SK-N-MC (cell line): ENCODE results near the gene HS2ST1.

Experiments
- DNase-seq: peaks from one replicate; pipeline ENCODE4 v3.0.0-alpha.2; 2011; ENCODE audit warnings: low read depth, low spot score
- H3K27ac ChIP-seq: fragments of 200-600 bp; sonication (generic); 2 replicates; pipeline ENCODE4 v1.5.1; 2016; ENCODE audit warnings: mixed run types
- H3K36me3 ChIP-seq: fragments of 200-600 bp; sonication (generic); 2 replicates; pipeline ENCODE4 v1.6.1; 2017; ENCODE audit warnings: antibody characterized with exemption, low read length, mixed read lengths; ENCODE audit not compliant: insufficient read depth
- H3K4me3 ChIP-seq: fragments of 200-600 bp; sonication (generic); 2 replicates; pipeline ENCODE4 v1.5.1; 2016
- H3K9ac ChIP-seq: fragments of 200-600 bp; sonication (generic); 2 replicates; pipeline ENCODE4 v1.8.0; 2017; ENCODE audit warnings: mixed run types, mixed read lengths; ENCODE audit not compliant: insufficient read length
- H3K9me3 ChIP-seq: fragments of 200-600 bp; sonication (generic); 2 replicates; pipeline ENCODE4 v1.6.1; 2017; ENCODE audit warnings: low read depth, mild to moderate bottlenecking, antibody characterized with exemption, low read length, moderate library complexity, mixed read lengths
- EZH2 ChIP-seq: fragments of 200-600 bp; sonication (generic); IDR thresholded peaks from one replicate; pipeline ENCODE4 v1.6.1; 2017; ENCODE audit warnings: antibody characterized with exemption
- FOXP2 ChIP-seq: optimal IDR thresholded peaks from 2 replicates; pipeline ENCODE3; 2011; ENCODE audit warnings: mild to moderate bottlenecking, moderate library complexity; ENCODE audit not compliant: insufficient read depth; ENCODE audit errors: extremely low read length, control extremely low read depth
- POLR2AphosphoS5 ChIP-seq: IDR thresholded peaks from 2 replicates; pipeline ENCODE4 v1.6.1; 2012; ENCODE audit warnings: mild to moderate bottlenecking, low read depth, low read length, borderline replicate concordance

HS2ST1 gene

DNA sequence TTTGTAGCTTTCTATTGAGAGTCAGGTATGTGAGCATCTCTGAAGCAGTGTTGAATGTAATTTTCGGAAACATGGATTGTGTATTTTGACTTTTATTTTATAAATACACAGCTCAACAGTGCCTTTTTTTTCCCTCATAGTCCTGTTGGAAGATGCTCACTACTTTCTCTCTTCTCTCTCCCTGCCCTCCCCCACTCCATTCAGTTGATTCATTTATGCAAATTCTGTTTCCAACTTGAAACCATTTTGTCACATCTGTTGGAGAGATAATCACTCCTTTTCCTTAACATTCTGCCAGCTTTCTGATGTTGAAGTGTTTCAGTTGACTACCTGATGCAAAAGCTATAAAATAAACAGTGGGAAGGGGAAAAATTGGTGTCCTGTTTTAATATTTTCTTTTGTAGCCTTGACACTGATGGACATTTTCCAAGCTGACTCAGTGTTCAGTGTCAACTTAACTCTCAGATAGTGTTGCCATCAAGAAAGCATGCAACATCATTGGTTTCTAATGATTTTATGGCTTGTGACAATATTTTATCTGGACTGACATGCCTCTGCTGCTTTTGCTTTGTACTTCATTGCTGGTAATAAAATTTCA, 194.5 kb downstream of the HS2ST1 start:
- no peaks in the 10 kb centered on the region for H3K36me3 ChIP-seq
- H3K27ac ChIP-seq = no peak overlapping the region
- TF ChIP-seq EZH2 (no peak), FOXP2 (no peak), POLR2AphosphoS5 (no peak)

GRCh38 chr1:87111659-87112371, 197.4 kb downstream of the HS2ST1 start:
- Histone ChIP-seq H3K9ac (no peak overlapping the region), H3K27ac (0 out of 2 replicates have a peak overlapping the region, but pooled peaks have one; percentile 38), H3K36me3 (no peaks in the 10 kb centered on the region), H3K9me3 (no peaks in the 10 kb centered on the region), H3K4me3 (no peak overlapping the region)
- DNase-seq = no peak
- TF ChIP-seq POLR2AphosphoS5 (no peak), EZH2 (no peak), FOXP2 (no peak)

More for the DNA sequence above, 194.5 kb downstream of the HS2ST1 start:
- H3K9me3 ChIP-seq = no peaks in the 10 kb centered on the region
- H3K4me3 ChIP-seq = no peak overlapping the region
- no peak for DNase-seq
- H3K9ac ChIP-seq = no peak overlapping the region

GRCh38 chr1:87113313-87113712, 198.9 kb downstream of the HS2ST1 start:
- no peaks in the 10 kb centered on the region for H3K9me3 ChIP-seq
- no peak overlapping the region for H3K27ac ChIP-seq
- no peak overlapping the region for H3K9ac ChIP-seq
- H3K36me3 ChIP-seq = no peaks in the 10 kb centered on the region
- DNase-seq = no peak
- TF ChIP-seq EZH2 = no peak
- no peak for TF ChIP-seq FOXP2
- no peak for TF ChIP-seq POLR2AphosphoS5
- H3K4me3 ChIP-seq = no peak overlapping the region

- Histone ChIP-seq H3K27ac (no peak overlapping the region), H3K9ac (no peak overlapping the region), H3K4me3 (no peak overlapping the region), H3K36me3 (no peaks in the 10 kb centered on the region), H3K9me3 (no peaks in the 10 kb centered on the region)
- DNase-seq = no peak
- TF ChIP-seq POLR2AphosphoS5 (no peak), EZH2 (no peak)
These were observed 201.0 kb downstream of the HS2ST1 start for GRCh38 chr1:87115317-87115890.

DNA sequence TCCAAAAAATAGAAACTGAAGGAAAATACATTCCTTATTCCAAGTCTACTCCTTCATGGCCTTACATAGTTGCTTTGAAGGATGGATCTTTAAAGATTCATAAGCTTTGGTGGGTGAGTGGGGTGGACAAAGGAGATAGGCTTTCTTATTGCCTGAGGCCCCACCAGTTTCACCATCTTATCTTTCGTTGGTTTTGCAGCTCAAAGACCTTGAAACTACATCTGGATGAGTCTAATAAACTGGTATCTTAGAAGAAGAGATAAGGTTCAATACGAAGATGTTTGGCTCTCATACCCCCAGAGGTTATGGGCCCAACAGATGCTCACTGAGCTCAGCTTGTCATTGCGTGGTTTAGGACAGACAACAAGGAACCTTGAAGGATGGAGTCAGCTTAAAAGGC, 201.5 kb downstream of the HS2ST1 start:
- Histone ChIP-seq H3K9ac (no peak overlapping the region), H3K27ac (no peak overlapping the region), H3K9me3 (no peaks in the 10 kb centered on the region), H3K4me3 (no peak overlapping the region), H3K36me3 (no peaks in the 10 kb centered on the region)
- no peak for TF ChIP-seq FOXP2
- TF ChIP-seq POLR2AphosphoS5 = no peak
- TF ChIP-seq EZH2 = no peak
- no peak for DNase-seq

DNA sequence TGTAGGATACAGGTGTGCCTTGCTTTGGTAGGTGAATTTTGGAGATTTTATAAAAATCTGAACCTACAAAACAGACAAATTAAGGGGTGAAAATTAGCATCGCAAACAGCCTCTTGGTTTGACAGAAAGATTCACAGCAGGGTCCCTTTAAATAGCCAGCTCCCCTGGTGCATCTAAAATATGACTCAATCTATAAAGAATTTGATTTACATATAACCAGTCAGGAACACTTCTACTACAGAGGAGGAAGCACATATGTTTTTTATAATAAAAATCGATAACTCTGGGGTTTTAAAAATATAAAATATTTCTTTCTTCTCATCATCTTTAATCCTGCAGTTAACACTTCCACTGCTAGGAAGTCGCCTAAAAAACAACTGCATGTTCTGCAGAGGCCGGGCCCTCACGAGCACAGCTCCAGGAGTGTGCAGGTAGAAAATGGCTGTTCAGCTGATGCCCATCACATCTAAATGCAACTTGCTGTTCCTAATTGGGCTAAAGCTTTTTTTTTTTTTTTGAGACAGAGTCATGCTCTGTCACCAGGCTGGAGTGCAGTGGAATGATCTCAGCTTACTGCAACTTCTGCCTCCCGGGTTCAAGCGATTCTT, 203.4 kb downstream of the HS2ST1 start:
- peak; percentile 47 for DNase-seq
- TF ChIP-seq EZH2 (no peak), FOXP2 (no peak), POLR2AphosphoS5 (no peak; the same call in 1 of the 2 replicates)
- peak overlapping the region; percentile 56 for H3K4me3 ChIP-seq
- H3K27ac ChIP-seq = no peak overlapping the region
- H3K9ac ChIP-seq = no peak overlapping the region
- no peaks in the 10 kb centered on the region for H3K36me3 ChIP-seq
- no peaks in the 10 kb centered on the region for H3K9me3 ChIP-seq

DNA sequence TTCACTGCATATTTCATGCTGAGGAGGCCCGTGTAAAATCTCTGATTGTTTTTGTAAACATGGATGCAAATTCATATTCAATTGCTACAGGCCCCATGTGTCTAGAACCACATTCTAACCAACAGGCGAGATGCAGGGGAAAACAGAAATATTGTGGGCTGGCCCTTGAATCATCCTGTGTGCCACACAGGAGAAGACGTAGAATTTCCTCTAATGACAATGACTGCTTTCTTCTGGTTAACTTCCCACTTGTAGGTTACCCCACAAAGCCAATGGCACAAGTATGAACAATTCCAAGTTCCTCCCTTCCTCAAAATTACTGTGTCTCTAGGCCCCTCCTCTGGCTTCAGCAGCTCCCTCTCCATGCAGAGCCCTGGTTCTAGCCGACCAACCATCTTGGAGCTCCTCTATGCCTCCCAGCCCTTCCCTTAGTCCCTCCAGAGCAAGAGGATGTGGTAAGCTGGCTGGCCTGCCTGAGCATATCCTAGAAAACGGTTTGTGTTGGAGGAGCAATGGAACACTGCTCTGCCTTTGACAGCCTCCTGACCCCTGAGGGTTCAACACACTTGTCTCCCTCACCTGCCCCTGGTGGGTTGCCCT, 205.2 kb downstream of the HS2ST1 start:
- Histone ChIP-seq H3K36me3 (no peaks in the 10 kb centered on the region), H3K9ac (no peak overlapping the region), H3K9me3 (no peaks in the 10 kb centered on the region), H3K27ac (no peak overlapping the region), H3K4me3 (no peak overlapping the region)
- TF ChIP-seq POLR2AphosphoS5 (no peak), EZH2 (no peak), FOXP2 (no peak)
- DNase-seq = no peak

DNA sequence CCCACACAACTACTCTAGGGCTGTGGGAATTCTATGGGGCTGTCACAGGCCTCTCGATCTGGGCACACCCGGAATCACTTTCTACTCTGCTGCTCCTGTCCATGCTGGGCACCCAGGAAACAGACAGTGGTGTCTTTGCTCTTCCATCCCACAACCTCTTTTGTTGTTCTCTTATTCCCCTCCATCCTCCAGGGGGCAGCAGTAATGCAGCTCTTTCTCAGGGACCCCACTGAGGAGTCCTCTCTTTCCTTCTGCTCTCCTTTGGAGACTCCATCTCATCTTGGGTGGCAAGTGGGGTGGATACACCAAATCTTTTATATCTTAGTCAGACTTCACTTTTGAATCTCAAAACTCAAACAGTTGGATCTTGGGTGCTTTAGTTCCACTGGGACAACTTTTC, 206.3 kb downstream of the HS2ST1 start:
- Histone ChIP-seq H3K36me3 (no peaks in the 10 kb centered on the region), H3K4me3 (no peak overlapping the region), H3K9ac (no peak overlapping the region), H3K27ac (no peak overlapping the region), H3K9me3 (no peaks in the 10 kb centered on the region)
- no peak for DNase-seq
- no peak for TF ChIP-seq EZH2
- no peak for TF ChIP-seq FOXP2
- no peak for TF ChIP-seq POLR2AphosphoS5
